K562 (cell line): ENCODE data around the gene SENP8.

Experiments
- CAMTA2 ChIP-seq: fragments of 250-450 bp; sonication (Bioruptor Pico); conservative IDR thresholded peaks from 2 replicates; pipeline ENCODE4 v1.5.1; 2022
- HDAC1 ChIP-seq, 2 experiments: fragments of 450-650 bp; IDR thresholded peaks; 2 replicates each; pipeline ENCODE4 v1.6.1; 2016 to 2017; ENCODE audit warnings: inconsistent platforms in 1 of 2, mild to moderate bottlenecking in 1 of 2, moderate library complexity in 1 of 2
- NFE2L1 ChIP-seq: fragments of 450-650 bp; IDR thresholded peaks from 2 replicates; pipeline ENCODE4 v1.6.1; 2016; ENCODE audit warnings: missing genetic modification characterization, low read depth, mild to moderate bottlenecking, missing compliant biosample characterization, moderate library complexity, borderline replicate concordance
- POLR2AphosphoS2 ChIP-seq: IDR thresholded peaks from 2 replicates; pipeline ENCODE4 v1.6.1; 2012; ENCODE audit warnings: low read length, improper control_type of control experiment
- POU5F1 ChIP-seq: fragments of 150-350 bp; IDR thresholded peaks from 2 replicates; pipeline ENCODE4 v1.6.1; 2014; ENCODE audit warnings: borderline replicate concordance, low read length, low read depth, mild to moderate bottlenecking; ENCODE audit not compliant: partially characterized antibody
- U2AF2 ChIP-seq: fragments of 200-400 bp; formaldehyde crosslinking; optimal IDR thresholded peaks from 2 replicates; pipeline ENCODE3; 2017; ENCODE audit warnings: low read depth, mild to moderate bottlenecking, low read length
- ZNF354B ChIP-seq: fragments of 250-450 bp; sonication (Bioruptor Pico); IDR thresholded peaks from 2 replicates; pipeline ENCODE4 v1.4.0; 2020

DNA sequence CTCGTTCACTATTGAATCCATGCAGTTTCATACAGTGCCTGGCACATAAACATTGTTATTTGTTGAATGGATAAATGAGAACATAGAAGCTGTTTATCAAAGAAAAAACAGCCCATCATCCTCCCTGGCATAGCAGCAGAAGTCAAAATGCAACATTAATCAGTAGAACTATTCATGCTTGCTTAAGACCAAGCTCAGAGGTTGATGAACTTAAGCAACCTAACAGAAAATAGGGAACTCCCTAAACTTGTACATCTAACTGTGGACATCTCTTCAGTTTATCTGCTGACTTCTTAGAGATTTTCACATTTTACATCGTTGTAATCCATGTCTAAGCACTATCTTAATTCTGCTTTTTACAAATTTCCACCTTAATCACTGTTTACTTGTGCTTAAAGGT is 29.2 kb downstream of the SENP8 start:
- no peak for TF ChIP-seq CAMTA2
- TF ChIP-seq NFE2L1 (tag): no peak
- no peak for TF ChIP-seq ZNF354B (CRISPR knock-in tag)
- no peak for TF ChIP-seq U2AF2
- TF ChIP-seq POU5F1: no peak
- TF ChIP-seq POLR2AphosphoS2: no peak
- no peak for TF ChIP-seq HDAC1 (IDR thresholded peaks at IDR 0.05)
